A673 (cell line): ENCODE results near the gene CD302. TPM values are rescaled to one million over a fixed set of nuclear protein-coding genes. Genes with fewer than 3 reads are reported as not detected.

Experiments used
- BruUV-seq: library from RNA; stranded (reverse); fragments of 400-500 nt; replicated peaks from 2 replicates; lab custom pipeline; 2021; lab: Mats Ljungman, UMichigan
- CTCF ChIA-PET: fragments of 300-600 bp; sonication (Branson Sonifier 250); formaldehyde crosslinking; loops from one replicate; lab custom pipeline; 2022; ENCODE audit warnings: antibody characterized with exemption; lab: Charles Lee
- POLR2A ChIA-PET: fragments of 300-600 bp; sonication (Branson Sonifier 250); formaldehyde crosslinking; loops from one replicate; lab custom pipeline; 2022; ENCODE audit warnings: antibody characterized with exemption; ENCODE audit not compliant: low non-redundant PET; lab: Charles Lee
- DNase-seq: peaks from one replicate; pipeline ENCODE4 v3.0.0-alpha.2; 2015; ENCODE audit warnings: low spot score
- H3K27ac ChIP-seq: fragments of 200-600 bp; sonication (generic); 2 replicates; pipeline ENCODE4 v1.5.1; 2016; ENCODE audit warnings: mixed run types, low read depth, mild to moderate bottlenecking, mixed read lengths, antibody characterized with exemption, low read length; ENCODE audit not compliant: poor library complexity, severe bottlenecking
- H3K27me3 ChIP-seq: fragments of 200-600 bp; sonication (generic); replicated peaks from 2 replicates; pipeline ENCODE4 v1.6.1; 2017; ENCODE audit warnings: mixed run types, low read depth, mild to moderate bottlenecking, mixed read lengths, antibody characterized with exemption, low read length; ENCODE audit not compliant: insufficient read depth, poor library complexity
- H3K36me3 ChIP-seq: fragments of 200-600 bp; sonication (generic); 2 replicates; pipeline ENCODE4 v1.6.1; 2016; ENCODE audit warnings: mixed run types, mild to moderate bottlenecking, mixed read lengths, antibody characterized with exemption, low read length; ENCODE audit not compliant: insufficient read depth, poor library complexity, severe bottlenecking
- H3K4me1 ChIP-seq: fragments of 200-600 bp; sonication (generic); 2 replicates; pipeline ENCODE4 v1.6.1; 2017; ENCODE audit warnings: mixed run types, mild to moderate bottlenecking, mixed read lengths, antibody characterized with exemption, low read length; ENCODE audit not compliant: insufficient read depth, poor library complexity, severe bottlenecking
- H3K4me3 ChIP-seq: fragments of 200-600 bp; sonication (generic); 2 replicates; pipeline ENCODE4 v1.5.1; 2016; ENCODE audit warnings: low read depth, mixed run types, mild to moderate bottlenecking, mixed read lengths, low read length; ENCODE audit not compliant: poor library complexity, severe bottlenecking
- H3K9me3 ChIP-seq: fragments of 200-600 bp; sonication (generic); 2 replicates; pipeline ENCODE4 v1.6.1; 2016; ENCODE audit warnings: mixed run types, low read depth, mild to moderate bottlenecking, mixed read lengths, antibody characterized with exemption, low read length; ENCODE audit not compliant: poor library complexity, severe bottlenecking
- CTCF ChIP-seq: fragments of 300-800, 200-600 bp; sonication (generic); conservative IDR thresholded peaks from 2 replicates; pipeline ENCODE4 v1.5.1; 2017; ENCODE audit warnings: low read depth, mild to moderate bottlenecking, antibody characterized with exemption, low read length, moderate library complexity, mixed read lengths
- EZH2 ChIP-seq: fragments of 200-600 bp; sonication (generic); IDR thresholded peaks from 2 replicates; pipeline ENCODE4 v1.6.1; 2017; ENCODE audit warnings: borderline replicate concordance, low read depth, mild to moderate bottlenecking, mixed read lengths, antibody characterized with exemption, low read length; ENCODE audit not compliant: poor library complexity, severe bottlenecking
- intact Hi-C: fragments of 100-400 bp; cut with micrococcal nuclease; formaldehyde crosslinking; loops from one replicate; pipeline ENCODE4 v1.10.0; 2022; ENCODE audit not compliant: unreplicated experiment
- total RNA-seq: library from RNA; stranded (reverse); gene quantifications from 2 replicates; pipeline ENCODE4 v1.2.3, GENCODE V29; 2021

CD302 gene
- total RNA-seq, 1 experiment from 2014 or later: 0.24 TPM

GRCh38 chr2:159737917-159738296 lies 60.1 kb downstream of the CD302 start:
- ChIA-PET CTCF (no interaction called here), POLR2A (no interaction called here)
- Histone ChIP-seq H3K4me3 (no peak overlapping the region), H3K4me1 (no peaks in the 10 kb centered on the region), H3K27me3 (no peaks in the 10 kb centered on the region), H3K36me3 (peaks cover 59% of the 10 kb centered on the region), H3K9me3 (no peaks in the 10 kb centered on the region), H3K27ac (no peak overlapping the region)
- BruUV-seq: no TSS peak
- no peak for TF ChIP-seq CTCF
- TF ChIP-seq EZH2: no peak
- intact Hi-C loops: no loop called here
- DNase-seq: no peak

GRCh38 chr2:159737292-159737916 lies 60.6 kb downstream of the CD302 start:
- H3K4me1 ChIP-seq: no peaks in the 10 kb centered on the region
- intact Hi-C loops: no loop called here
- no peaks in the 10 kb centered on the region for H3K9me3 ChIP-seq
- no TSS peak for BruUV-seq
- POLR2A ChIA-PET: no interaction called here
- no peaks in the 10 kb centered on the region for H3K27me3 ChIP-seq
- H3K4me3 ChIP-seq: no peak overlapping the region
- peaks cover 62% of the 10 kb centered on the region for H3K36me3 ChIP-seq
- CTCF ChIA-PET: no interaction called here
- no peak for TF ChIP-seq CTCF
- no peak for TF ChIP-seq EZH2
- no peak for DNase-seq
- H3K27ac ChIP-seq: no peak overlapping the region

GRCh38 chr2:159736048-159736447 lies 62.0 kb downstream of the CD302 start:
- intact Hi-C loops: no loop called here
- Histone ChIP-seq H3K4me3 (no peak overlapping the region), H3K27me3 (no peaks in the 10 kb centered on the region), H3K9me3 (no peaks in the 10 kb centered on the region), H3K27ac (no peak overlapping the region), H3K36me3 (peaks cover 61% of the 10 kb centered on the region), H3K4me1 (no peaks in the 10 kb centered on the region)
- ChIA-PET CTCF (no interaction called here), POLR2A (no interaction called here)
- no peak for TF ChIP-seq CTCF
- no peak for TF ChIP-seq EZH2
- no peak for DNase-seq
- no TSS peak for BruUV-seq
